Suprapubic skin (tissue), 4 donors: ENCODE data around the gene GNAL. TPM values are rescaled to one million over a fixed set of nuclear protein-coding genes. Genes with fewer than 3 reads are reported as not detected.

Experiments used
- DNase-seq, 2 donors: peaks; one replicate each; pipeline ENCODE4 v3.0.0-alpha.2; 2019; ENCODE audit warnings: low spot score in 2 of 2
- H3K27ac ChIP-seq: fragments of 200-600 bp; sonication (generic); one replicate; pipeline ENCODE4 v1.5.1; 2019
- H3K27me3 ChIP-seq: fragments of 200-600 bp; sonication (generic); one replicate; pipeline ENCODE4 v1.5.1; 2019
- H3K36me3 ChIP-seq: fragments of 200-600 bp; sonication (generic); one replicate; pipeline ENCODE4 v1.5.1; 2019
- H3K4me1 ChIP-seq: fragments of 200-600 bp; sonication (generic); one replicate; pipeline ENCODE4 v1.5.1; 2019
- H3K4me3 ChIP-seq: fragments of 200-600 bp; sonication (generic); one replicate; pipeline ENCODE4 v1.5.1; 2019; ENCODE audit warnings: mild to moderate bottlenecking
- H3K9me3 ChIP-seq: fragments of 200-600 bp; sonication (generic); one replicate; pipeline ENCODE4 v1.5.1; 2019
- CTCF ChIP-seq, 2 donors: fragments of 200-600 bp in 1 of 2; fragments of 450-650 bp in 1 of 2; sonication (generic) in 1 of 2; IDR thresholded peaks; one replicate each; pipeline ENCODE4 v1.5.1; 2016 to 2019; ENCODE audit warnings: antibody characterized with exemption in 2 of 2, mild to moderate bottlenecking in 1 of 2, moderate library complexity in 1 of 2
- EP300 ChIP-seq: sonication (generic); formaldehyde crosslinking; IDR thresholded peaks from one replicate; pipeline ENCODE4 v1.6.1; 2017; ENCODE audit warnings: antibody characterized with exemption
- POLR2A ChIP-seq, 2 donors: fragments of 450-650 bp; IDR thresholded peaks; one replicate each; pipeline ENCODE4 v1.6.1; 2017; ENCODE audit warnings: antibody characterized with exemption in 2 of 2, mild to moderate bottlenecking in 2 of 2, moderate library complexity in 2 of 2
- POLR2AphosphoS5 ChIP-seq, 3 donors: sonication (generic); formaldehyde crosslinking; IDR thresholded peaks; one replicate each; pipeline ENCODE4 v1.6.1; 2017; ENCODE audit warnings: antibody characterized with exemption in 3 of 3
- WGBS: methylation state at CpG from one replicate; pipeline ENCODE4 v1.1.5; 2018; 5-methylcytosine and 5-hydroxymethylcytosine counted together
- total RNA-seq, 4 donors: library from RNA; depleted of rRNA; stranded (reverse); fragments of >200 nt; gene quantifications; one replicate each; pipeline ENCODE4 v1.1.0, GENCODE V29; 2016

GNAL gene
- total RNA-seq, 4 donors from 2014 or later, result 8.7 to 17.2 (median 15.0) TPM

GRCh38 chr18:11724781-11725180, 35.7 kb downstream of the GNAL start:
- H3K4me3 ChIP-seq, result no peak overlapping the region
- H3K9me3 ChIP-seq, result no peaks in the 10 kb centered on the region
- H3K36me3 ChIP-seq, result no peaks in the 10 kb centered on the region
- no peak for TF ChIP-seq POLR2AphosphoS5 (IDR thresholded peaks at IDR 0.05)
- DNase-seq, result no peak
- no peaks in the 10 kb centered on the region for H3K27me3 ChIP-seq
- H3K4me1 ChIP-seq, result peaks cover 4% of the 10 kb centered on the region
- no peak overlapping the region for H3K27ac ChIP-seq
- 93% methylated on average over 2 of the region's 5 CpGs for WGBS

GRCh38 chr18:11726556-11726955, 37.5 kb downstream of the GNAL start:
- Histone ChIP-seq H3K27ac (no peak overlapping the region), H3K36me3 (no peaks in the 10 kb centered on the region), H3K4me1 (peaks cover 4% of the 10 kb centered on the region), H3K4me3 (no peak overlapping the region), H3K27me3 (no peaks in the 10 kb centered on the region), H3K9me3 (no peaks in the 10 kb centered on the region)
- WGBS, result 65% methylated on average over 2 of the region's 2 CpGs
- TF ChIP-seq POLR2A (IDR thresholded peaks at IDR 0.05) (no peak), CTCF (IDR thresholded peaks at IDR 0.05) (no peak), POLR2AphosphoS5 (IDR thresholded peaks at IDR 0.05) (no peak), EP300 (no peak)
- DNase-seq, result no peak

- Histone ChIP-seq H3K9me3 (no peaks in the 10 kb centered on the region), H3K36me3 (no peaks in the 10 kb centered on the region), H3K27ac (no peak overlapping the region), H3K4me1 (peaks cover 10% of the 10 kb centered on the region), H3K4me3 (no peak overlapping the region), H3K27me3 (no peaks in the 10 kb centered on the region)
- TF ChIP-seq POLR2A (IDR thresholded peaks at IDR 0.05) (no peak), CTCF (IDR thresholded peaks at IDR 0.05) (no peak), POLR2AphosphoS5 (IDR thresholded peaks at IDR 0.05) (no peak), EP300 (no peak)
- DNase-seq, result no peak
- WGBS, result 48% methylated on average over 1 of the region's 1 CpG
Observed at GRCh38 chr18:11728249-11728648, 39.2 kb downstream of the GNAL start.

- WGBS, result 48% methylated on average over 6 of the region's 6 CpGs
- no peak overlapping the region for H3K4me3 ChIP-seq
- DNase-seq, result no peak
- no peak overlapping the region for H3K27ac ChIP-seq
- TF ChIP-seq CTCF (IDR thresholded peaks at IDR 0.05) (no peak), EP300 (no peak), POLR2A (IDR thresholded peaks at IDR 0.05) (no peak), POLR2AphosphoS5 (IDR thresholded peaks at IDR 0.05) (no peak)
- H3K4me1 ChIP-seq, result peaks cover 10% of the 10 kb centered on the region
- H3K9me3 ChIP-seq, result no peaks in the 10 kb centered on the region
- no peaks in the 10 kb centered on the region for H3K36me3 ChIP-seq
- no peaks in the 10 kb centered on the region for H3K27me3 ChIP-seq
Observed at GRCh38 chr18:11729556-11729955, 40.5 kb downstream of the GNAL start.

- H3K4me3 ChIP-seq, result peak overlapping the region; percentile 26
- DNase-seq, result peak; percentile 86 to 89
- H3K27me3 ChIP-seq, result no peaks in the 10 kb centered on the region
- no peaks in the 10 kb centered on the region for H3K9me3 ChIP-seq
- no peaks in the 10 kb centered on the region for H3K36me3 ChIP-seq
- peak; percentile 37 to 90 for TF ChIP-seq CTCF (IDR thresholded peaks at IDR 0.05)
- TF ChIP-seq EP300, result no peak
- TF ChIP-seq POLR2A (IDR thresholded peaks at IDR 0.05), result no peak
- WGBS, result 11% methylated on average over 17 of the region's 17 CpGs
- no peak overlapping the region for H3K27ac ChIP-seq
- peaks cover 6% of the 10 kb centered on the region for H3K4me1 ChIP-seq
Observed at GRCh38 chr18:11733031-11733430, 44.0 kb downstream of the GNAL start.

GRCh38 chr18:11736656-11737055, 47.6 kb downstream of the GNAL start:
- WGBS, result 84% methylated on average over 1 of the region's 1 CpG
- Histone ChIP-seq H3K4me3 (no peak overlapping the region), H3K9me3 (no peaks in the 10 kb centered on the region), H3K4me1 (peaks cover 6% of the 10 kb centered on the region), H3K27ac (no peak overlapping the region), H3K27me3 (no peaks in the 10 kb centered on the region), H3K36me3 (no peaks in the 10 kb centered on the region)
- TF ChIP-seq CTCF (IDR thresholded peaks at IDR 0.05), result no peak
- DNase-seq, result no peak
